SK-N-SH (cell line): ENCODE measurements around the gene SNCA. TPM values are rescaled to one million over a fixed set of nuclear protein-coding genes. Genes with fewer than 3 reads are reported as not detected.

ENCODE experiments used
- CTCF ChIA-PET: fragments of 300-600, 350-600 bp; formaldehyde crosslinking; extraction: SDS; loops from one replicate; lab custom pipeline; 2021; lab: Yijun Ruan, JAX
- POLR2A ChIA-PET: fragments of 350-600 bp; sonication (Branson Sonifier 250); formaldehyde crosslinking; extraction: SDS; loops from one replicate; lab custom pipeline; 2020; ENCODE audit warnings: antibody characterized with exemption, inconsistent platforms; lab: Yijun Ruan, JAX
- DNase-seq: peaks from one replicate; pipeline ENCODE4 v3.0.0; 2012
- H2AFZ ChIP-seq: fragments of 200-600 bp; sonication (generic); 2 replicates; pipeline ENCODE4 v1.8.1; 2016; ENCODE audit warnings: antibody characterized with exemption, mild to moderate bottlenecking, low read depth
- H3F3A ChIP-seq: fragments of 200-600 bp; sonication (generic); replicated peaks from 2 replicates; pipeline ENCODE3; 2016; ENCODE audit warnings: antibody characterized with exemption, mild to moderate bottlenecking; ENCODE audit not compliant: insufficient read depth
- H3K27ac ChIP-seq, 2 experiments: fragments of 200-500 bp in 1 of 2; fragments of 200-600 bp in 1 of 2; sonication (Bioruptor generic) in 1 of 2; sonication (generic), shearing (Covaris generic) in 1 of 2; 2 replicates each; pipeline versions ENCODE4 v1.5.1 to v1.6.1; 2014 to 2016; ENCODE audit warnings: low read depth in 2 of 2, inconsistent platforms in 1 of 2, low read length in 1 of 2, mild to moderate bottlenecking in 1 of 2, mixed read lengths in 1 of 2
- H3K27me3 ChIP-seq: fragments of 200-600 bp; sonication (generic), shearing (Covaris generic); 2 replicates; pipeline ENCODE4 v1.6.1; 2016; ENCODE audit warnings: mixed run types; ENCODE audit not compliant: insufficient read depth
- H3K36me3 ChIP-seq, 2 experiments: fragments of 200-500 bp in 1 of 2; fragments of 200-600 bp in 1 of 2; sonication (Bioruptor generic) in 1 of 2; sonication (generic) in 1 of 2; replicated peaks in 1 of 2; 2 replicates each; pipeline versions ENCODE3 to v1.5.1; 2014 to 2016; ENCODE audit warnings: low read length in 1 of 2, mild to moderate bottlenecking in 1 of 2; ENCODE audit not compliant: insufficient read depth in 2 of 2, control insufficient read depth in 1 of 2
- H3K4me1 ChIP-seq, 2 experiments: fragments of 200-500 bp in 1 of 2; fragments of 200-600 bp in 1 of 2; sonication (Bioruptor generic) in 1 of 2; sonication (generic), shearing (Covaris generic) in 1 of 2; 2 replicates each; pipeline versions ENCODE4 v1.5.1 to v1.6.1; 2014 to 2016; ENCODE audit warnings: low read depth in 1 of 2, low read length in 1 of 2, mixed run types in 1 of 2; ENCODE audit not compliant: insufficient read depth in 2 of 2, control insufficient read depth in 1 of 2
- H3K4me2 ChIP-seq: fragments of 200-600 bp; sonication (generic), shearing (Covaris generic); 2 replicates; pipeline ENCODE4 v1.6.1; 2017; ENCODE audit warnings: mixed run types
- H3K4me3 ChIP-seq, 2 experiments: fragments of 200-500 bp in 1 of 2; fragments of 200-600 bp in 1 of 2; sonication (Bioruptor generic) in 1 of 2; sonication (generic), shearing (Covaris generic) in 1 of 2; 2 replicates each; pipeline versions ENCODE4 v1.5.1 to v1.8.1; 2014 to 2016; ENCODE audit warnings: low read depth in 2 of 2, inconsistent platforms in 1 of 2, low read length in 1 of 2, mild to moderate bottlenecking in 1 of 2, mixed read lengths in 1 of 2, moderate library complexity in 1 of 2
- H3K79me2 ChIP-seq: fragments of 200-600 bp; sonication (generic); 2 replicates; pipeline ENCODE4 v1.8.1; 2017; ENCODE audit warnings: mild to moderate bottlenecking; ENCODE audit not compliant: insufficient read depth
- H3K9ac ChIP-seq: fragments of 200-600 bp; sonication (generic); 2 replicates; pipeline ENCODE4 v1.6.1; 2017; ENCODE audit warnings: mixed run types
- H3K9me2 ChIP-seq: fragments of 200-600 bp; sonication (generic); 2 replicates; pipeline ENCODE4 v1.6.1; 2017; ENCODE audit warnings: mixed run types
- H3K9me3 ChIP-seq: fragments of 200-600 bp; sonication (generic); 2 replicates; pipeline ENCODE4 v1.6.1; 2017; ENCODE audit warnings: mixed run types, mild to moderate bottlenecking, moderate library complexity
- H4K20me1 ChIP-seq: fragments of 200-600 bp; sonication (generic); 2 replicates; pipeline ENCODE4 v1.6.1; 2017; ENCODE audit warnings: mild to moderate bottlenecking, mixed run types; ENCODE audit not compliant: insufficient read depth
- CHD2 ChIP-seq: fragments of 150-350 bp; IDR thresholded peaks from 2 replicates; pipeline ENCODE4 v1.6.1; 2018; ENCODE audit warnings: low read length; ENCODE audit not compliant: partially characterized antibody
- FOSL2 ChIP-seq: IDR thresholded peaks from 2 replicates; pipeline ENCODE4 v1.4.0; 2012; ENCODE audit warnings: low read depth, mild to moderate bottlenecking, moderate library complexity, borderline replicate concordance
- FOXJ3 ChIP-seq: sonication (generic); formaldehyde crosslinking; IDR thresholded peaks from 2 replicates; pipeline ENCODE4 v1.5.1; 2020; ENCODE audit warnings: mild to moderate bottlenecking, missing genetic modification reagents
- GATA2 ChIP-seq: sonication (generic); formaldehyde crosslinking; IDR thresholded peaks from 2 replicates; pipeline ENCODE4 v1.5.0; 2020; ENCODE audit warnings: mild to moderate bottlenecking, missing genetic modification reagents
- JUND ChIP-seq: IDR thresholded peaks from 2 replicates; pipeline ENCODE4 v1.4.0; 2012
- MEF2A ChIP-seq: IDR thresholded peaks from 2 replicates; pipeline ENCODE4 v1.4.0; 2012; ENCODE audit warnings: low read depth, borderline replicate concordance
- NRF1 ChIP-seq: IDR thresholded peaks from 2 replicates; pipeline ENCODE4 v1.6.1; 2012; ENCODE audit warnings: low read depth, mild to moderate bottlenecking, low read length
- POLR2AphosphoS5 ChIP-seq: IDR thresholded peaks from 2 replicates; pipeline ENCODE4 v1.6.1; 2012; ENCODE audit warnings: low read depth, low read length
- RFX5 ChIP-seq: IDR thresholded peaks from 2 replicates; pipeline ENCODE4 v1.6.1; 2012; ENCODE audit warnings: mild to moderate bottlenecking, improper control_type of control experiment, low read length
- TAF1 ChIP-seq: IDR thresholded peaks from 2 replicates; pipeline ENCODE4 v1.6.1; 2012; ENCODE audit warnings: low read depth, mild to moderate bottlenecking, low read length, moderate library complexity, borderline replicate concordance
- TCF12 ChIP-seq: IDR thresholded peaks from 2 replicates; pipeline ENCODE4 v1.4.0; 2012
- YY1 ChIP-seq: IDR thresholded peaks from 2 replicates; pipeline ENCODE4 v1.4.0; 2012; ENCODE audit warnings: low read depth, mild to moderate bottlenecking
- WGBS: methylation state at CpG from one replicate; pipeline ENCODE4 v1.1.6; 2017; ENCODE audit warnings: low lambda C conversion rate; 5-methylcytosine and 5-hydroxymethylcytosine counted together
- polyA plus RNA-seq, 3 experiments: library from polyadenylated mRNA; depleted of rRNA; stranded (reverse); fragments of >200 nt; gene quantifications; 2 replicates each; pipeline ENCODE4 v1.2.3, GENCODE V29; 2012
- TF ChIP-seq, protein P1 (sequence below): fragments of 200-600 bp; sonication (generic); IDR thresholded peaks from 2 replicates; pipeline ENCODE4 v1.6.1; 2017; ENCODE audit warnings: antibody characterized with exemption, mild to moderate bottlenecking, moderate library complexity
- TF ChIP-seq, protein P2 (sequence below): IDR thresholded peaks from 2 replicates; pipeline ENCODE4; 2012
- TF ChIP-seq, protein P3 (sequence below): IDR thresholded peaks from 2 replicates; pipeline ENCODE4 v1.6.1; 2012; ENCODE audit warnings: mild to moderate bottlenecking, low read depth, low read length, moderate library complexity
- TF ChIP-seq, protein P4 (sequence below): IDR thresholded peaks from 2 replicates; pipeline ENCODE4 v1.4.0; 2012; ENCODE audit warnings: low read depth, borderline replicate concordance

Gene SNCA
- polyA plus RNA-seq, 1 of the 3 experiments (the other 2 are of a cell fraction): 12.9 TPM

DNA sequence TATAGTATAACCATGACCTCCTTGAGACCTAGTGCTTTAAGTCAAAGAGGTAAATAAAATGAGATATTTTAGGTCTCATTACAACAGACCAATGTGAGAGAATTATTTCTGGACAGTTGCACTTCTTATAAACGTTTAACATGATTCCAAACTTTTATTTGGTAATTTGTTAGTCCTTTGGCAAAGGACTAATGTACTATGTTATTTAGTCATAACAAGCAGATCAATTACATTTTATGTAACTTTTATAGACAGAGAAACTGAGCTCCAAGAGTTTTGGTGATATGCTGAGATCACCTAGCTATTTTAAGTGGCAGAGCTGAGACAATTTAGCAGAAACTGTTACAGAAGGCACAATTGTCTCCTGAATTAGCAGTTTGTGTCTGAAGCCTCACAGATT, 2.6 kb upstream of the SNCA start:
- Histone ChIP-seq H3K4me1 (peaks cover 0 to 5% of the 10 kb centered on the region in 2 experiments; a peak in 2 of 4 replicates), H3K9me2 (no peaks in the 10 kb centered on the region), H3K4me3 (no peak overlapping the region), H3K27me3 (0 out of 2 replicates have a peak, but pooled peaks cover 4% of the 10 kb centered on the region), H3K4me2 (no peak overlapping the region), H3K27ac (no peak overlapping the region), H3K9ac (no peak overlapping the region), H2AFZ (no peak overlapping the region), H3K36me3 (no peaks in the 10 kb centered on the region), H3K9me3 (no peaks in the 10 kb centered on the region), H3K79me2 (no peaks in the 10 kb centered on the region), H3F3A (peaks cover 10% of the 10 kb centered on the region), H4K20me1 (no peaks in the 10 kb centered on the region)
- no peak for DNase-seq
- 43% methylated on average over 1 of the region's 1 CpG for WGBS
- CTCF ChIA-PET: no interaction called here
- no peak for TF ChIP-seq JUND
- TF ChIP-seq TAF1: no peak
- TF ChIP-seq, protein P1, sequence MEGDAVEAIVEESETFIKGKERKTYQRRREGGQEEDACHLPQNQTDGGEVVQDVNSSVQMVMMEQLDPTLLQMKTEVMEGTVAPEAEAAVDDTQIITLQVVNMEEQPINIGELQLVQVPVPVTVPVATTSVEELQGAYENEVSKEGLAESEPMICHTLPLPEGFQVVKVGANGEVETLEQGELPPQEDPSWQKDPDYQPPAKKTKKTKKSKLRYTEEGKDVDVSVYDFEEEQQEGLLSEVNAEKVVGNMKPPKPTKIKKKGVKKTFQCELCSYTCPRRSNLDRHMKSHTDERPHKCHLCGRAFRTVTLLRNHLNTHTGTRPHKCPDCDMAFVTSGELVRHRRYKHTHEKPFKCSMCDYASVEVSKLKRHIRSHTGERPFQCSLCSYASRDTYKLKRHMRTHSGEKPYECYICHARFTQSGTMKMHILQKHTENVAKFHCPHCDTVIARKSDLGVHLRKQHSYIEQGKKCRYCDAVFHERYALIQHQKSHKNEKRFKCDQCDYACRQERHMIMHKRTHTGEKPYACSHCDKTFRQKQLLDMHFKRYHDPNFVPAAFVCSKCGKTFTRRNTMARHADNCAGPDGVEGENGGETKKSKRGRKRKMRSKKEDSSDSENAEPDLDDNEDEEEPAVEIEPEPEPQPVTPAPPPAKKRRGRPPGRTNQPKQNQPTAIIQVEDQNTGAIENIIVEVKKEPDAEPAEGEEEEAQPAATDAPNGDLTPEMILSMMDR: no peak
- TF ChIP-seq, protein P2, sequence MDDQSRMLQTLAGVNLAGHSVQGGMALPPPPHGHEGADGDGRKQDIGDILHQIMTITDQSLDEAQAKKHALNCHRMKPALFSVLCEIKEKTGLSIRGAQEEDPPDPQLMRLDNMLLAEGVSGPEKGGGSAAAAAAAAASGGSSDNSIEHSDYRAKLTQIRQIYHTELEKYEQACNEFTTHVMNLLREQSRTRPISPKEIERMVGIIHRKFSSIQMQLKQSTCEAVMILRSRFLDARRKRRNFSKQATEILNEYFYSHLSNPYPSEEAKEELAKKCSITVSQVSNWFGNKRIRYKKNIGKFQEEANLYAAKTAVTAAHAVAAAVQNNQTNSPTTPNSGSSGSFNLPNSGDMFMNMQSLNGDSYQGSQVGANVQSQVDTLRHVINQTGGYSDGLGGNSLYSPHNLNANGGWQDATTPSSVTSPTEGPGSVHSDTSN: no peak
- TF ChIP-seq RFX5: no peak
- TF ChIP-seq FOSL2: no peak
- TF ChIP-seq CHD2: no peak
- TF ChIP-seq, protein P3, sequence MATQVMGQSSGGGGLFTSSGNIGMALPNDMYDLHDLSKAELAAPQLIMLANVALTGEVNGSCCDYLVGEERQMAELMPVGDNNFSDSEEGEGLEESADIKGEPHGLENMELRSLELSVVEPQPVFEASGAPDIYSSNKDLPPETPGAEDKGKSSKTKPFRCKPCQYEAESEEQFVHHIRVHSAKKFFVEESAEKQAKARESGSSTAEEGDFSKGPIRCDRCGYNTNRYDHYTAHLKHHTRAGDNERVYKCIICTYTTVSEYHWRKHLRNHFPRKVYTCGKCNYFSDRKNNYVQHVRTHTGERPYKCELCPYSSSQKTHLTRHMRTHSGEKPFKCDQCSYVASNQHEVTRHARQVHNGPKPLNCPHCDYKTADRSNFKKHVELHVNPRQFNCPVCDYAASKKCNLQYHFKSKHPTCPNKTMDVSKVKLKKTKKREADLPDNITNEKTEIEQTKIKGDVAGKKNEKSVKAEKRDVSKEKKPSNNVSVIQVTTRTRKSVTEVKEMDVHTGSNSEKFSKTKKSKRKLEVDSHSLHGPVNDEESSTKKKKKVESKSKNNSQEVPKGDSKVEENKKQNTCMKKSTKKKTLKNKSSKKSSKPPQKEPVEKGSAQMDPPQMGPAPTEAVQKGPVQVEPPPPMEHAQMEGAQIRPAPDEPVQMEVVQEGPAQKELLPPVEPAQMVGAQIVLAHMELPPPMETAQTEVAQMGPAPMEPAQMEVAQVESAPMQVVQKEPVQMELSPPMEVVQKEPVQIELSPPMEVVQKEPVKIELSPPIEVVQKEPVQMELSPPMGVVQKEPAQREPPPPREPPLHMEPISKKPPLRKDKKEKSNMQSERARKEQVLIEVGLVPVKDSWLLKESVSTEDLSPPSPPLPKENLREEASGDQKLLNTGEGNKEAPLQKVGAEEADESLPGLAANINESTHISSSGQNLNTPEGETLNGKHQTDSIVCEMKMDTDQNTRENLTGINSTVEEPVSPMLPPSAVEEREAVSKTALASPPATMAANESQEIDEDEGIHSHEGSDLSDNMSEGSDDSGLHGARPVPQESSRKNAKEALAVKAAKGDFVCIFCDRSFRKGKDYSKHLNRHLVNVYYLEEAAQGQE: no peak
- no peak for TF ChIP-seq FOXJ3 (CRISPR knock-in tag)
- no peak for TF ChIP-seq TCF12
- no peak for TF ChIP-seq YY1
- no peak for TF ChIP-seq POLR2AphosphoS5
- TF ChIP-seq GATA2 (CRISPR knock-in tag): no peak
- TF ChIP-seq MEF2A: no peak
- TF ChIP-seq, protein P4, sequence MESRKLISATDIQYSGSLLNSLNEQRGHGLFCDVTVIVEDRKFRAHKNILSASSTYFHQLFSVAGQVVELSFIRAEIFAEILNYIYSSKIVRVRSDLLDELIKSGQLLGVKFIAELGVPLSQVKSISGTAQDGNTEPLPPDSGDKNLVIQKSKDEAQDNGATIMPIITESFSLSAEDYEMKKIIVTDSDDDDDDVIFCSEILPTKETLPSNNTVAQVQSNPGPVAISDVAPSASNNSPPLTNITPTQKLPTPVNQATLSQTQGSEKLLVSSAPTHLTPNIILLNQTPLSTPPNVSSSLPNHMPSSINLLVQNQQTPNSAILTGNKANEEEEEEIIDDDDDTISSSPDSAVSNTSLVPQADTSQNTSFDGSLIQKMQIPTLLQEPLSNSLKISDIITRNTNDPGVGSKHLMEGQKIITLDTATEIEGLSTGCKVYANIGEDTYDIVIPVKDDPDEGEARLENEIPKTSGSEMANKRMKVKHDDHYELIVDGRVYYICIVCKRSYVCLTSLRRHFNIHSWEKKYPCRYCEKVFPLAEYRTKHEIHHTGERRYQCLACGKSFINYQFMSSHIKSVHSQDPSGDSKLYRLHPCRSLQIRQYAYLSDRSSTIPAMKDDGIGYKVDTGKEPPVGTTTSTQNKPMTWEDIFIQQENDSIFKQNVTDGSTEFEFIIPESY: no peak
- TF ChIP-seq NRF1: no peak
- POLR2A ChIA-PET: no interaction called here
